GM19035 (cell line): Measurements from ENCODE around the gene HTRA3.

Experiments used
- ATAC-seq: cut with Tn5 transposase; IDR thresholded peaks from one replicate; pipeline ENCODE4 v1.9.1; 2021; ENCODE audit not compliant: unreplicated experiment

Gene HTRA3

DNA sequence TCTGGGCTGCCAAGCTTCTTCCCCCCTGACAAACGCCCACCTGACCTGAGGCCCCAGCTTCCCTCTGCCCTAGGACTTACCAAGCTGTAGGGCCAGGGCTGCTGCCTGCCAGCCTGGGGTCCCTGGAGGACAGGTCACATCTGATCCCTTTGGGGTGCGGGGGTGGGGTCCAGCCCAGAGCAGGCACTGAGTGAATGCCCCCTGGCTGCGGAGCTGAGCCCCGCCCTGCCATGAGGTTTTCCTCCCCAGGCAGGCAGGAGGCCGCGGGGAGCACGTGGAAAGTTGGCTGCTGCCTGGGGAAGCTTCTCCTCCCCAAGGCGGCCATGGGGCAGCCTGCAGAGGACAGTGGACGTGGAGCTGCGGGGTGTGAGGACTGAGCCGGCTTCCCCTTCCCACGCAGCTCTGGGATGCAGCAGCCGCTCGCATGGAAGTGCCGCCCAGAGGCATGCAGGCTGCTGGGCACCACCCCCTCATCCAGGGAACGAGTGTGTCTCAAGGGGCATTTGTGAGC lies 37.0 kb downstream of the HTRA3 start:
- no peak for ATAC-seq

DNA sequence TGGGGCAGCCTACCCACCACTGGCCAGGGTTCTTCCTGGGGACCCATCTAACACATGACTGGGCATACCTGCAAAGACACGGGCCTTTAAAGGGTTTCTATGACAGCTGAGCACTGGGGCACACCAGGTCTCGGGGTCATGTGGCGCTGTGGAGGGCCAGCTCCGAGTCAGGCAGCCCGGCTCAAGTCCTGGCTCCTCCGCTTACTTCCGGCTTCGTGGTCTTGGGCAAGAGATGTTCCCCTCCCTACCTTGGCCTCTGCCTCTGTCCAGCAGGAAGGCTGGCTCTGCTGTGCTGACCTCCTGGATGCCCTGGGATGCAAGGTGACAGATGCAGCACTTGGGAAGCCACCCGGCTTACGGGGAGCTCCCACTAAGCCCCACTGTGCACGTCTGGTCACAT lies 37.6 kb downstream of the HTRA3 start:
- ATAC-seq, result no peak

DNA sequence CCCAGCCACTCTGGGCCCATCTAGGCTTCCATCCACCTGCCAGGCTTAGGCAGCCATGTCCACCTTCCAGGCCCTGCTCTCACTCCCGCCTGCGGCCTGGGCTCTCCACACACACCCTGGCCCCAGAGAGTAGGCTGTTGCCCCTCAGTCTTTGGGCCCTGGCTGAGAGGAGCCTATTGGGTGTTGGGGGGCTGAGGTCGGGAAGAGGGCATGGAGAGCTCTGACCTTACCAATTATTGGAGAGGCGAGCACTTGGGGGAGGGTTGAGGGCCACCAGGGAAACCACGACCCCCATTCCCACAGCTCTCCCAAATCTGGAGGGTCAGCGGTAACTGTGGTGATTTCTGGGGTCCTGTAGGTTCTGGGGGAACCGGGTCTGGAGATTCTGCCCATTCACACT lies 38.2 kb downstream of the HTRA3 start:
- ATAC-seq, result no peak

DNA sequence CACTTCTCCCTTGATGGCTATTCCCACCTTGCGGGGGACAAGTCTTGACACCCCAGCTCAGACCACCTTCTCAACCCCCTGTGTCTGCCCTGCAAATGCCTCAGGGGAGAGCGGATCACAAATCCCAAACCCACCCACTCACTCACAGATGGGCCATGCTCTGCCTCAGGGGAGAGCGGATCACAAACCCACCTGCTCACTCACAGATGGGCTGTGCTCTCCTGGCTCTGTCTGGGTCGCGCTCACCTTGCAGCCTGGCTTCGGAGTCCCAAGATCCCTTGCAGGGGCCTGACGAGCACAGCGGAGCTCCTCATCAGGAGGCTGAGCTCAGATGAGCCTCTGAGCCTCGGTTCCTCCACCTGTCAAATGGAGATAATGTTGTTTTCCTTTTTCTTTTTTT lies 38.6 kb downstream of the HTRA3 start:
- no peak for ATAC-seq

DNA sequence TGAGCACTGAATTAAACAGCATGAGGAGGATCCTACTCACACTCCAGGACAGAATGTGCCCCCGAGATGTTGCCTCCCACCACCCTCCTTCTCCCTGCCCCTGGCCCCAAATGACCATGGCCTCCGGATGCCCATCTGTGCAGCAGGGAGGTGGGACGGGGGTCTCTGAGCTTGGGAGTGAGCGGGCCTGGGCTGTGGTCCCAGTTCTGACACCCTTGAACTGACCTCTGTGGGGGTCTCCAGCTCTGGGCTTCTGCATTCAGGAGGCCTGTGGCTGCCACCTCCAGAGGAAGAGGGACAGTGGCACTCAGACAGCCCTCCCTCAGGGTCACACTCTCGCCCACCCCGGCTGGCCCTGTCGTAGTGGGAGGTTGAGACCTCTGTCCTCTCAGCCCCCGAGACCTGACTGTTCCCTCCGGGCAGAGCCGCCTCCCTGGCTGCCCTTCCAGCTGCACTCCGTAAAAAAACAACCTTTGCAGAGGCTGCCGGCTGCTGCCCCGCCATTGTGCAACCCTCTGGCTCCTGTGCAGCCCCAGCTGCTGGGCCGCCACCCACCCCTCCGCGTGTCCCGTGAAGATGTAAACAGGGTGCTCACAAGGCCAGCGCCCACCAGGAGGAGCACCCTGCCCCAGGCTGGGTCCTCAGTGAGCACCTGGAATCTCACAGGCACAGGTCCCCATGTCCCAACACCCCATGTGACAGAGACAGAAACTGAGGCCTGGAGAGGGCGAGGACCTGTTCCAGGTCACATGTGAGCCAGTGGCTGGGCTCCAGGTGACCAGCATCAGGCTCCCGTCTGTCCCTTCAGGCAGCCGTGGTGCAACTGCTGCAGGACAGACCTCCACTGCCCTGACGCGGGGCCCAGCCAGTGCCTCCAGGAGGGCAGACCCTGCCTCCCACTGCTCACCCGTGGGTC lies 39.6 kb downstream of the HTRA3 start:
- ATAC-seq, result no peak

DNA sequence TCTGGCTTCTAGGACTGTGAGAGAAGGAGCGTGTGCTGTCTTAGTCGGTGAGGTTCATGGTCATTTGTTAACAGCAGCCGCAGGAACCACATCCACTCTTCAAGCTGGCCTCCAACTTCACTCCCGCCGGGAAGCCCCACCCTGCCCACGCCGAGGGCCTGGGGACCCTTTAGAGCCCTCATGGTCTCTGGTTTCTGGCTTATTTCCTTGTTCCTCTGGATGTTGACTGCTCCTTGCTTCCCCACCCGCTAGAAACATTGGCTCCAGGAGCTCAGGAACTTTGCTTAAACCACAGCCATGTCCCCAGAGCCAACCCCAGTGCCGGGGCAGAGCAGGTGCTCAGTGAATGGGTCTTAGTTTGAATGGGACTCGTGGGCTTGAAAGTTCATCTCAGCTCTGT lies 40.8 kb downstream of the HTRA3 start:
- ATAC-seq, result no peak

DNA sequence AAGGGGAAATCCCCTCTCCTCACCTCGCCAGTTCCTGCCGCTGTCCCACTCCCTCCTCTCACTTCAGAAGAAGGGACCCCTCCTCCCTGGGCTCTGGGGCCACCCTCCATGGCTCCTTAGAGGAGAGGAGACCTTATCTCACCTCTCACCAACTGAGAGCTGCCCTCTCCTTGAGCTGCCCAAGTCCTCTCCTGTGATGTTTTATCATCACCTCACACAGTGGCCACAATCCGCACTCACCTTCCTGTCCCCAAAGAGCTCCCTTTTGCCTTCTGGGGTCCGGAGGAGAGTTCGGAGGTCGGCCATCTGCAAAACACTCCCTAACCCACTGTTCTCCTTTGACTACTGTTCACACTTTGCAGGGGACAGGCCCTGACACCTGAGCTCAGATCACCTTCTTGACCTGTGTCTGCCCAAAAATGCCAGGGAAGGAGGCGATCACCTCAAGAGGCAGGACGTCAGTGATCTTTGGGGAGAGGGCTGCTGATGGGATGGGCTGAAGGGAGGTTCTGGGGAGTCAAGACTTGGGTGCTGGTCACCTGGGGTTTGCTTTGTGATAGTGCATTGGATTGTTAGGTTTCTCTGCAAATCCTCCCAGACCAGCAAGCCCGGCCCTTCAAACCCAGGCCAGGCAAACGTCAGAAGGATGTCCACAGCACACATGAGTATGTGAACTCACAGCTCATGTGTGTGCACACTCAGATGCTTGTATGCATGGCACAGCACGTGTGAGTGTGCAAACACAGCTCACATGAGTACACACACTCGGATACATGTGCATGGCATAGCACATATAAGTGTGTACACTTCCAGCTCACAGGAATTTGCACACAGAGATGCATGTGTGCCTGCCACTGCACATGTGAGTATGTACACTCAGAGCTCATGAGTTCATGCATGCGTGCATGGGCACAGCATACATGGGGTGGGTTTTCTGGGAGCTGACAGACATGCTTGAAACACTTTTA lies 41.8 kb downstream of the HTRA3 start:
- ATAC-seq, result no peak

DNA sequence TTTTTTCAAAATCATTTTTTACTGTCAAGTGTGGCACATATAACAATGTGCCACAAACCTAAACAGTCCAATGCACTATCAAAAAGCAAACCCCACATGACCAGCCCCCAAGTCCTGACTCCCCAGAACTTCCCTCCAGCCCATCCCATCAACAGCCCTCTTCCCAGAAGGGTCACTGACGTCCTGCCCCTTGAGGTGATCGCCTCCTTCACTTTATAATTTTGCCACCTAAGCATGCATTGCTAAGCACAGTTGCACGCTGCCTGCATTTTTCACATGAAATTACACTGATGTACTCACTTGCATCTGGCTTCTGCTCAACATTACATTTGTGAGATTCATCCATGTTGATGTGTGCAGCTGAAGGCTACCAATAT lies 42.5 kb downstream of the HTRA3 start:
- no peak for ATAC-seq

DNA sequence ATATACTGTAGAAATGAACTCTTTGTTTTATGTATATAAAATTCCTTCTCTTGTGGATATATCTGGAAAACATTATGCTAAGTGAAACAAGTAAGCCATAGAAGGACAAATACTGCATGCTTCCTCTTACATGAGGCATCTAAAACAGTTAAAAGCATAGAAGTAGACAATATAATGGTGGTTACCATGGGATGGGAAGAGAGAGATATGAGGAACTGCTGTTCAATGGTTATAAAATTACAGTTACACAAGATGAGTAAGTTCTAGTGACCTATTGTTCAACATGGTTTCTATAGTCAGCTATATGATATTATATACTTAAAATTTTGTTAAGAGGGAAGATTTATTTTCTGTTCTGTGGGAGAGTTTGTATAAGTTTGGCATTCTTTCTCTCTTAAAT lies 43.4 kb downstream of the HTRA3 start:
- ATAC-seq, result no peak

DNA sequence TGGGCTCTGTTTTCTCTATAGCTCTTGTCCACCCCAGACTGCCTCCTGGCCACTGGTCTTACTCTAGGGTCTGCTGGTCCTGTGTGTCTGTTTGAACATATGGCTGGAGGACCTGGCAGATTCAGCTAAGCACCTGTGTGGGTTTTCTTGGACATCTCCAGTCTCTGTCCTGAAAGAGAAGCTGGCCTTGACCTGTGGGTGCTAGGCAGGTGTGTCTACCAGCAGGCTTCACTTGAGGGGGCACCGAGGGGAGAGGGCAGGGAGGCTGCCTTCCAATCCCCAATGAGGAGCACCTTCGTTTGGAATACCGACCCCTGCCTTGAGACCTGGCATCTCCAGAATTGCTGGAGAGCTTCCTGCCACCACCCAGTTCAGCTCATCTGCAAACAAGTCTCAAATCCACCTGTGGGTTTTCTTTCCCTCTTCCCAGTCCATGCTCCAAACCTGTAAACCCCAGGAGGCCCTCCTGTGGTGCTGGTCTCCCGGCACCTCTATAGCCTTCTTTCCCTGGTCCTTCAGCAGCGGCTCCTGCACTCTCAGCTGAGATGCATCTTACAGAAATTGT lies 45.2 kb downstream of the HTRA3 start:
- ATAC-seq, result no peak

DNA sequence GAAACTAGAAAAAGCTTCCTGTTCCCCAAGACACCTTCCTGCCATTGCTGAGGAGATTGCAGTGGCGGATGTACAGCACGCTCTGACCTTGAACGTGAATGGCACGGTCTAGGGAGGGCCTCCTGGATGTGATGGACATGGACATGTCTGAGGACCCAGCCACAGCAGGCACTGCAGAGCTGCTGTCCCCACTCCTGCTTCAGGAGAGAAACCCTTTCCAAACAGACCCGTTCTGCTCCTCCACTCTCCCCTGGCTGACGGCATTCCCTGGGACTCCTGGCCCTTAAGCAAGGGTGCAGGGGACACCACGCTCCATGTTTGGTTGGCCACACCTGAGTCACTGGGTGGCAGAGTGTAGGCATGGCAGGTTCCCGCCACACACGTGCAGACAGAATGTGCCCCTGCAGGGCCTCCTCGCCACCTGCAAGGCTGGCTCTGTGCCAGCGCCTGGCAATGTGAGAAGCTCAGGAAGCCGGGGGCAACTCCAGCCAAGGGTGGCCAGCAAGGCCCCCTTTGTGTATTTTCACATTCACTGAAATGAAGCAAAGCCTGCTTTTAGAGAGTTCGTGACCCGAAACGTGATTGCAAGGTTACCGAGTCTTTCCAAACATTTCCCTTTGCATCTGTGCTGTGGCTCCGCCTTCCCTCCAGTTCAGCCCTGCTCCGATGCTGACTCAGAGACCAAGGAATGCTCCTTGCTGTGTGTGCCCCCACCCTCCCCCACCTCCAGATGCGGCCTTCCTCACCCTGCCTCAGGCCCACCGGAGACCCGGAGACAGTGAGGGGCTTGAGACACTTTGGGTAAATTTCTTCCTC lies 46.1 kb downstream of the HTRA3 start:
- no peak for ATAC-seq

DNA sequence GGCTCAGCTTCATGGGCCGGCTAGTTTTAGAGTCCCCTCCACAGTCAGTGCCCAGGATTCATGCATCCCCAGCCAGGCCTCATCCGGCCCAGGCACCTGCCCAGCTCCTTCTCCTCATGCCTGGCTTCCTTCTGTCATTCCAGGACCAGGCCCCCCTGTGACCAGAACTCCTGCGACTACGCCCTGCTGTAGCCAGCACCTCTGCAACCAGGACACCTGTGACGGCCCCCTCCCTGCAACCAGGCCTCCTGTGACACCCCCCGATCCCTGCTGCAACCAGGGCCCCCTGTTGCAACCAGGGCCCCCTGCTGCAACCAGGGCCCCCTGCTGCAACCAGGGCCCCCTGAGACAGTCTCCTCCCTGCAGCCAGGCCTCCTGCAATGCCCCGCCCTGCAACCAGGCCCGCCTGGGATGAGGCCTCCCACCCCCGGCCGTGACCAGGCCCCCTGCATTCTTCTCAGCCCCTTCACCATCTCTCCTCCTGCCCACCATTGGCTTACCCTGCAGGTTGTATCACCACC lies 46.8 kb downstream of the HTRA3 start:
- no peak for ATAC-seq

DNA sequence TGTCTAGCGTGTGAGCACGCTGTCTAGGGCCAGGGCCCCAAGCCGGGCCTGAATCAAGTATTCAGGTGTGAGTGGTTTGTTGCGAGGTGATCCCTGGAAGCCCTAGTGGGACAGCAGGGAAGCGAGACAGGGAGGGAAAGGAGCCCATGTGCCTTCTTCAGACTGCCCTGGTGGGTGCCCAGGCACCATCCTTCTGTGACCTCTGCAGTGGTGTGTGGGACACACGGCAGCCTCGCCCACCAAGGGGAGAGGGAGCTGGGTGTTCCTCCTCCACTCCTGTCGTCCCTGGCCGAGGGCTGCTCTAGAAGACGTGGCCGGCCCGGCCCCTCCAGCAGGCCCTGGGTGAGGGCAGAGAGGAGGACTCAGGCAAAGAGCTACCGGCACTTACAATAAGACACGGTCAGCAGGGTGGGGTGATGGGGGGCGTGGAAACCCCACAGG lies 47.4 kb downstream of the HTRA3 start:
- ATAC-seq, result no peak

DNA sequence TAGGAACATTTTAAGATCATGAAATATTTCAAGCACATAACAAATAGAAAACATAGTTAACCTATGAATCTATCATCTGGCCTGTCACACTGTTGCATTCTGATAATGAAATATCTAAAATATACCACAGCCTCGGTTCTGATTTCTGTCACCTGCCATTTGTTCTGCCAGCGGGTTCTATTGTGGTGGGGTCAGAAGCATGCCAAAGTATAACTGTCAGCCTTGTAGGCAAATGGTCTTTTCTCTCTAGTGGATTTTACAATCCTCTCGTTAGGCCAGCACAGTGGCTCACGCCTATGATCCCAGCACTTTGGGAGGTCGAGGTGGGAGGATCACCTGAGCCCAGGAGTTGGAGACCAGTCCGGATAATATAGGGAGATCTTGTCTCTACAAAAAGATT lies 47.9 kb downstream of the HTRA3 start:
- no peak for ATAC-seq

DNA sequence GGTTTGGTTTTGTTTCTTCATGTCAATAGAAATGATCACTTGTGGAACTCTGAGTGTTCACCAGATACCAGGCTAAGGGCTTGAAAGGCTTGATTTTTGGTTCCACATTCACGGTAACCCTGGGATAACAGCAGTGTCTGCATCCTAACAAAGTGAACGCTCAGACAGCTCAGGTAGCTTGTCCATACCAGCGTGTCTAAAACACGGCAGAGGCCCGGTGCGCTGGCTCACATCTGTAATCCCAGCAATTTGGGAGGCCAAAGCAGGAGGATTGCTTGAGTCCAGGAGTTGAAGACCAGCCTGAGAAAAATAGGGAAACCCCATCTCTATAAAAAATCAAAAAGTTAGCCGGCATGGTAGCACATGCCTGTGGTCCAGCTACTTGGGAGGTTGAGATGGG lies 49.0 kb downstream of the HTRA3 start:
- no peak for ATAC-seq

DNA sequence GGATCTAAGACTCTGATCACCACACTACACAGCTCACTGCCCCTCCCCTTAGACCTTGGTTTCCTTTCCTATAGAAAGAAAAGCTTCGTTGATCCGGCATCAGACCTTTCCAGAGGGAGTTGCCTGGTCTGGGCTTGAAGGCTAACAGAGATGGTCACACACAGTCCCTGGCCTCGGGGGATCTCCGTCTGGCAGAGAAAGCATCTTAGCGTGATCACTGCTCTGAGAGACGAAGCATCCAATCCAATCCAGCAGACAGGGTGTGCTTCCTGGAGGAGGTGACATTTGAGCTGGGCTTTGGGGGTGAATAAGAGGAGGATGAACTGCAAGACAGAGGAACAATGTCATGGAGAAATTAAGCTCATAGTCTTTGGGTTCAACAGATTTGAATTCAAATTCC lies 49.5 kb downstream of the HTRA3 start:
- no peak for ATAC-seq

DNA sequence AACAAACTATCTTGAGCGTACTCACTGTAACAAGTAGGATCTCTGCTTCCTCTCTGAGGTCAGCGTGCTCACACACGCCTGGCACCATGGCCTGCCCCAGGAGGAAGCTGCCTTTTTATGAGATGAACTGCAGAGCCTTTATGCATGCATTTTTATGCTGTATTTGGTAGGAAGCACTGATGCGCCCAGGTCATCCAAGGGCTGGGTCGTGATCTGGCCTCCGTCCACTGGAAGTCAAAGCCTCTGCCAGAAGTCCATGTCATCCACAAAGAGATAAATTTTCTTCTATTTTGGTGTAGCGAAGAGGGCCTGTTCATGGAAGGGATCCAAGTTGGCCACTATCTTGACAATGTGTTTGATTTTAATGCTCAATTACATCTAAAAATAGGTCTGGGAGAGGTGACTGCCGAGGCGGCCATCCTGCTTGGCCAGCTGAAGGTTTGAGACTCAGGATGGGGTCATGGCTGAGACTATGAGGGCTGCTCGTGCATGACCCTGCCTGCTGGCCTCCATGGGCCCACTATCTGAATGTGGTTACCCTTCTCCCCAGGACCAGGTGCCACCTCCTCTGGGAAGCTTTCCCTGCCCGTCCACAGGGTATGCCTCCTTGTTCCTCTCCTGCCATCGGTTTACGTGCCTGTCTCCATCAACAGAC lies 50.3 kb downstream of the HTRA3 start:
- ATAC-seq, result no peak

DNA sequence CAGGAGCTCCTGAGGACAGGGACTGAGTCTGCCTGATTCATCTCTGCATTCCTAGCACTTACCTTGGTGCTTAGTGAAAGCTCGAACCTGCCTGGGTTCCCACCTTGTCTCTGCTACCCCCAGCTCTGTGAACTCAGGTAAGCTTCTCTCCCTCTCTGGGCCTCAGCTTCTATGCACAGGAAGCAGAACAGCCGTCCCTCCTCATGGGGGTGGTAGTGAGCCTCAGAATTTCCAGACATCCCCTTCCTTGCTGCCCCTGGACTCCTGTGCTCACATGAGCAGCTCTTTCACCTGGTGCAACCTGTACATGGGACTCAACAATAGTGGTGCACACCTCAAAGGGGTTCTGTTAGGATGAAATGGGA lies 50.8 kb downstream of the HTRA3 start:
- ATAC-seq, result no peak

DNA sequence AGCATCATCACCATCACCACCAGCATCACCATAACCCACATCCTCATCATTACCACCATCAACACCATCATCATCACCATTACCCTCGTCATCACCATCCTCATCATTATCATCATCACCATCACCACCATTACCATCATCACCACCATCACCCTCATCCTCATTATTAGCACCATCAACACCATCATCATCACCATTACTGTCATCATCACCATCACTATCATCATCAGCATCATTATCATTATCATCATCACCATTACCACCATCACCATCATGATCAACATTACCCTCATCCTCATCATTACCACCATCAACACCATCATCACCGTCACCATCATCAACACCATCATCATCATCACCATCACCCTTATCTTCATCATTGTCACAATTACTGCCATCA lies 51.7 kb downstream of the HTRA3 start:
- no peak for ATAC-seq

DNA sequence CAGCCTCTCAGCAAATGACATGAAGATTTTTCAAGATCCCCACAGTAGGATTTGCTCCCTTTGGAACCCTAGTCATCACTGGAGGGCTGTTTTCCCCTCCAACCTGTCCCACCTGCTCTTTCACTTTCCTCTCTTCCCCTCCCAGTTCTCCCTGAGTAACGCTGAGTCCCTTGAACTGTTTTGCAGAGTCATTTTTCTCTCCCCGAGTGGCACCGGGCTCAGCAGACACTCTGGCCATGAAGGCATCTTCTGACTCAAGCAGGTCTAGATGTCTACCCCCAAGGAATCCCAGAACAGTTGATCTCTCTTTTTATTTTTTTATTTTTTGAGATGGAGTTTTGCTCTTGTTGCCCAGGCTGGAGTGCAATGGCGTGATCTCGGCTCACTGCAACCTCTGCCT lies 52.2 kb downstream of the HTRA3 start:
- no peak for ATAC-seq
